GM12892 (cell line): Measurements from ENCODE around the gene TTC21A.

Experiments used
- POLR2A ChIP-seq: IDR thresholded peaks from 2 replicates; pipeline ENCODE4 v1.6.1; 2011; ENCODE audit warnings: low read depth, low read length, control low read depth
- POLR2AphosphoS5 ChIP-seq: IDR thresholded peaks from 2 replicates; pipeline ENCODE4 v1.6.1; 2011; ENCODE audit warnings: low read depth, low read length, control low read depth
- TAF1 ChIP-seq: IDR thresholded peaks from 2 replicates; pipeline ENCODE4 v1.6.1; 2011; ENCODE audit warnings: low read depth, mild to moderate bottlenecking, control low read depth, low read length, borderline replicate concordance

GRCh38 chr3:39149059-39149455, 41.6 kb downstream of the TTC21A start:
- TF ChIP-seq POLR2AphosphoS5: no peak
- no peak for TF ChIP-seq TAF1
- no peak for TF ChIP-seq POLR2A
